Fibroblast of pulmonary artery (primary cell): ENCODE results near the gene PSD2.

Source experiments
- DNase-seq: peaks from one replicate; pipeline ENCODE4 v3.0.0-alpha.2; 2010; ENCODE audit warnings: low read depth
- H3K4me3 ChIP-seq: replicated peaks from 2 replicates; pipeline ENCODE4 v1.5.1; 2011; ENCODE audit warnings: low read depth, mild to moderate bottlenecking, control low read depth, low read length, moderate library complexity
- TF ChIP-seq, protein P1 (sequence below): IDR thresholded peaks from 2 replicates; pipeline ENCODE4 v1.5.1; 2011; ENCODE audit warnings: mild to moderate bottlenecking, control low read depth, low read length, inconsistent platforms; ENCODE audit errors: missing control alignments

PSD2 gene

DNA sequence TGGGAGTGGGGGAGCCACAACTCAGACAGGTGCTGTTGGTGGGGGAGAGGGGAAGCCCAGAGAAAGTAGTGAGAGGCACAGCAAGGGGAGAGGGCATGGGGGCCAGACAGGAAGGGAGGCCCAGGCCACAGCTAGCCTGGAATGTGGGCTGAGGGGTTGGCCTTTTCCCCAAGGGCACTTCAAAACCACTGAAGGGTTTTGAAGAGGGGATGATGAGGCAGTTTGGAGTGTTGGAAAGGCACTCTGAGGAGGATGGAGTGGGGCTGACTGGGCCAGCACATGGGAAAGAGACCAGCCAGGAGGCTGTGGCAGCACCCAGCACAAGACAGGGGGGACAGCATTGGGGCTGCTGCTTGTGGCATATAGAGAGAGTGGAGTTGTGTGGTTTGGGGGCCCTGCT, 3.8 kb downstream of the PSD2 start:
- H3K4me3 ChIP-seq, result no peak overlapping the region
- no peak for DNase-seq
- TF ChIP-seq, protein P1, sequence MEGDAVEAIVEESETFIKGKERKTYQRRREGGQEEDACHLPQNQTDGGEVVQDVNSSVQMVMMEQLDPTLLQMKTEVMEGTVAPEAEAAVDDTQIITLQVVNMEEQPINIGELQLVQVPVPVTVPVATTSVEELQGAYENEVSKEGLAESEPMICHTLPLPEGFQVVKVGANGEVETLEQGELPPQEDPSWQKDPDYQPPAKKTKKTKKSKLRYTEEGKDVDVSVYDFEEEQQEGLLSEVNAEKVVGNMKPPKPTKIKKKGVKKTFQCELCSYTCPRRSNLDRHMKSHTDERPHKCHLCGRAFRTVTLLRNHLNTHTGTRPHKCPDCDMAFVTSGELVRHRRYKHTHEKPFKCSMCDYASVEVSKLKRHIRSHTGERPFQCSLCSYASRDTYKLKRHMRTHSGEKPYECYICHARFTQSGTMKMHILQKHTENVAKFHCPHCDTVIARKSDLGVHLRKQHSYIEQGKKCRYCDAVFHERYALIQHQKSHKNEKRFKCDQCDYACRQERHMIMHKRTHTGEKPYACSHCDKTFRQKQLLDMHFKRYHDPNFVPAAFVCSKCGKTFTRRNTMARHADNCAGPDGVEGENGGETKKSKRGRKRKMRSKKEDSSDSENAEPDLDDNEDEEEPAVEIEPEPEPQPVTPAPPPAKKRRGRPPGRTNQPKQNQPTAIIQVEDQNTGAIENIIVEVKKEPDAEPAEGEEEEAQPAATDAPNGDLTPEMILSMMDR, result no peak

DNA sequence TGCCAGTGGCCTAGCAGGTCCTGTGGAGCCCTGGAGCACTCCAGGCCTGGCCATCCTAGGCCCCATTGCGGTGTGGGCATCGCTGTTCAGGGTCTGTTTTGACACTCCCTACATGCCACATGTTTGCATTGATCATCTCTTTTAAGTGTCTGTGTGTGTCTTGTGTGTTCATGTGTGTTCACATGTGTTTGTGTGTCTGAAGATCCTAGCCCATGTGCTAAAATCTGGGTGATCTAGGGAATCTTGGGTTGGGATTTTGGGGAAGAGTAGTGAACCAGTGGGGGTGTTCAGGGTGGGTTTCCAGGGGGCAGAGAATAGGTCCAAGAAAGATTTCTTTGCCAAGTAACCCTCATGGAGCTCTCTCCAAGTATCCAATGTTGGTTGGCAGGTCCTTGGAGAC, 8.4 kb downstream of the PSD2 start:
- TF ChIP-seq, protein P1, result no peak
- no peak for DNase-seq
- no peak overlapping the region for H3K4me3 ChIP-seq

GRCh38 chr5:139804800-139805397, 9.3 kb downstream of the PSD2 start:
- TF ChIP-seq, protein P1, result no peak
- H3K4me3 ChIP-seq, result no peak overlapping the region
- no peak for DNase-seq

DNA sequence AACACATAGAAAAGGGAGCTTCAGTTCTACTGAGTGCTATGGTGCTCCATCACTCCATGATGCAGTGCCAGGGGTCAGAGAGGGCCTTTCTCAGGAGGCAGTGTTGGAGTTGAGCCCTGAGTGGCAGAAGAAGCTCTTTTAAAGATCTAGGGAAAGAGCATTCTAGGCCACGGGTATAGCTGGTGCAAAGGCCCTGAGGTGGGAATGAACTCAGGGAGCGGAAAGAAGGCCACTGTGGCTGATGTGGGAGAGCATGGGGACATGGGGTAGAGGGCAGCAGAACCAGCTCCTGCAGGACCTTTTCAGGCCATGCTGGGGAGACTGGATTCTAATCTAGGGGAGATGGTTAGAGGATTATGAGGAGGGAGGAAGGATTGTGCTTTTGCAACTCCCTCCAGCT, 9.9 kb downstream of the PSD2 start:
- no peak for DNase-seq
- H3K4me3 ChIP-seq, result no peak overlapping the region
- TF ChIP-seq, protein P1, result no peak

DNA sequence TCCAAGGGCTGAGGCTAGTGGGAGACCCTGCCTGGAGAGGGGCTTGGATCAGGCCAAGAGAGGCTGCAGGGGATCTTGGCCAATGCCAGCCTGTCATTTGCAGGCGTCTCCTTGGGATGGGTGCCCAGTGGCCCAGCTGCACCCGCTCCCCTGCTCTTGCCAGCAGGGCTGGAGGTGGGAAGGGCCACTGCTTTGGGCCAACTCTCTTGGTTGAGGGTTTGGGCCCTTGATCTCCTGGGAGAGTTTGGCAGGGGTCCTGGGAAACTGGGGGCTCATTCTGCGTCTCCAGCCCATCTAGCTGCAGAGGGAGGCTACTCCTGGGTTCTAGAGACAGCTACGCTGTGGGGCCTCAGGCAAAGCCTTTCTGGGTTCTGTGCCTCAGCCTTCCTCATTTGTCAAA, 10.5 kb downstream of the PSD2 start:
- no peak overlapping the region for H3K4me3 ChIP-seq
- DNase-seq, result no peak
- TF ChIP-seq, protein P1, result no peak

- TF ChIP-seq, protein P1, result no peak
- no peak for DNase-seq
- H3K4me3 ChIP-seq, result no peak overlapping the region
Observed at GRCh38 chr5:139806726-139807646, 11.4 kb downstream of the PSD2 start.

- DNase-seq, result no peak
- H3K4me3 ChIP-seq, result no peak overlapping the region
- TF ChIP-seq, protein P1, result no peak
Observed at GRCh38 chr5:139807647-139808030, 12.0 kb downstream of the PSD2 start.
